MM.1S (cell line): Measurements from ENCODE around the gene CCDC13.

ENCODE experiments used
- DNase-seq: peaks from one replicate; pipeline ENCODE4 v3.0.0-alpha.2; 2015
- H2AFZ ChIP-seq: fragments of 300-600 bp; sonication (generic); 2 replicates; pipeline ENCODE4 v1.6.0; 2016; ENCODE audit warnings: antibody characterized with exemption, low read length
- H3F3A ChIP-seq: fragments of 300-600 bp; sonication (generic); 2 replicates; pipeline ENCODE4 v1.6.1; 2016; ENCODE audit warnings: mild to moderate bottlenecking, antibody characterized with exemption, low read length, moderate library complexity, mixed read lengths; ENCODE audit not compliant: insufficient read depth
- H3K27ac ChIP-seq: fragments of 300-600 bp; sonication (generic); 2 replicates; pipeline ENCODE4 v1.5.1; 2016; ENCODE audit warnings: mild to moderate bottlenecking, low read length
- H3K27me3 ChIP-seq: fragments of 300-600 bp; sonication (generic); replicated peaks from 2 replicates; pipeline ENCODE4 v1.6.0; 2016; ENCODE audit warnings: low read length; ENCODE audit not compliant: insufficient read depth
- H3K36me3 ChIP-seq: fragments of 300-600 bp; sonication (generic); replicated peaks from 2 replicates; pipeline ENCODE4 v1.6.1; 2016; ENCODE audit warnings: mild to moderate bottlenecking, low read length, mixed read lengths; ENCODE audit not compliant: insufficient read depth
- H3K4me1 ChIP-seq: fragments of 300-600 bp; sonication (generic); 2 replicates; pipeline ENCODE4 v1.6.1; 2016; ENCODE audit warnings: low read length, mixed read lengths
- H3K4me2 ChIP-seq: fragments of 300-600 bp; sonication (generic); 2 replicates; pipeline ENCODE4 v1.6.0; 2016; ENCODE audit warnings: low read depth, low read length
- H3K4me3 ChIP-seq: fragments of 300-600 bp; sonication (generic); 2 replicates; pipeline ENCODE4 v1.5.1; 2016; ENCODE audit warnings: low read length, mixed read lengths
- H3K79me2 ChIP-seq: fragments of 300-600 bp; sonication (generic); 2 replicates; pipeline ENCODE4 v1.6.1; 2016; ENCODE audit warnings: mixed run types, low read length, mixed read lengths
- H3K9ac ChIP-seq: fragments of 300-600 bp; sonication (generic); 2 replicates; pipeline ENCODE4 v1.6.1; 2016; ENCODE audit warnings: low read length, mixed read lengths
- H3K9me2 ChIP-seq: fragments of 300-600 bp; sonication (generic); replicated peaks from 2 replicates; pipeline ENCODE4 v1.6.1; 2016; ENCODE audit warnings: mild to moderate bottlenecking, low read length, mixed read lengths; ENCODE audit not compliant: insufficient read depth
- H3K9me3 ChIP-seq: fragments of 300-600 bp; sonication (generic); replicated peaks from 2 replicates; pipeline ENCODE4 v1.6.1; 2016; ENCODE audit warnings: mild to moderate bottlenecking, low read length, mixed read lengths; ENCODE audit not compliant: insufficient read depth
- H4K20me1 ChIP-seq: fragments of 300-600 bp; sonication (generic); 2 replicates; pipeline ENCODE4 v1.6.1; 2016; ENCODE audit warnings: mild to moderate bottlenecking, low read length, moderate library complexity, mixed read lengths; ENCODE audit not compliant: insufficient read depth
- CTCF ChIP-seq: fragments of 300-600 bp; sonication (generic); IDR thresholded peaks from 2 replicates; pipeline ENCODE4 v1.5.1; 2016; ENCODE audit warnings: antibody characterized with exemption, low read length, mixed read lengths
- EZH2 ChIP-seq: fragments of 300-600 bp; sonication (generic); optimal IDR thresholded peaks from 2 replicates; pipeline ENCODE3; 2017; ENCODE audit warnings: low read depth, mild to moderate bottlenecking, antibody characterized with exemption, low read length, mixed read lengths
- EZH2phosphoT487 ChIP-seq: fragments of 300-600 bp; sonication (generic); IDR thresholded peaks from 2 replicates; pipeline ENCODE4 v1.6.1; 2018; ENCODE audit warnings: antibody characterized with exemption, low read length

CCDC13 gene

GRCh38 chr3:42735019-42735418 lies 38.0 kb downstream of the CCDC13 start:
- Histone ChIP-seq H3K9me2 (no peaks in the 10 kb centered on the region), H3K27ac (no peak overlapping the region), H3F3A (no peaks in the 10 kb centered on the region), H3K36me3 (no peaks in the 10 kb centered on the region), H3K4me3 (no peak overlapping the region), H3K4me2 (no peak overlapping the region), H4K20me1 (no peaks in the 10 kb centered on the region), H3K9me3 (no peaks in the 10 kb centered on the region), H3K79me2 (no peaks in the 10 kb centered on the region), H2AFZ (no peak overlapping the region), H3K9ac (no peak overlapping the region), H3K4me1 (0 out of 2 replicates have a peak, but pooled peaks cover 3% of the 10 kb centered on the region), H3K27me3 (no peaks in the 10 kb centered on the region)
- TF ChIP-seq EZH2: no peak
- no peak for TF ChIP-seq EZH2phosphoT487
- no peak for TF ChIP-seq CTCF
- no peak for DNase-seq

GRCh38 chr3:42734263-42734860 lies 38.7 kb downstream of the CCDC13 start:
- no peak overlapping the region for H3K9ac ChIP-seq
- no peak overlapping the region for H3K4me2 ChIP-seq
- no peak overlapping the region for H2AFZ ChIP-seq
- no peaks in the 10 kb centered on the region for H4K20me1 ChIP-seq
- no peaks in the 10 kb centered on the region for H3K36me3 ChIP-seq
- no peak for DNase-seq
- H3F3A ChIP-seq: no peaks in the 10 kb centered on the region
- TF ChIP-seq EZH2phosphoT487 (no peak), EZH2 (no peak), CTCF (no peak)
- H3K9me2 ChIP-seq: no peaks in the 10 kb centered on the region
- 0 out of 2 replicates have a peak, but pooled peaks cover 3% of the 10 kb centered on the region for H3K4me1 ChIP-seq
- no peaks in the 10 kb centered on the region for H3K79me2 ChIP-seq
- no peaks in the 10 kb centered on the region for H3K27me3 ChIP-seq
- no peak overlapping the region for H3K4me3 ChIP-seq
- H3K9me3 ChIP-seq: no peaks in the 10 kb centered on the region
- no peak overlapping the region for H3K27ac ChIP-seq

- H3K4me1 ChIP-seq: 0 out of 2 replicates have a peak, but pooled peaks cover 3% of the 10 kb centered on the region
- no peaks in the 10 kb centered on the region for H3K36me3 ChIP-seq
- peak; percentile 17 for DNase-seq
Observed at GRCh38 chr3:42733501-42734262, 39.4 kb downstream of the CCDC13 start.

More at GRCh38 chr3:42733501-42734262, 39.4 kb downstream of the CCDC13 start:
- H3K4me2 ChIP-seq: no peak overlapping the region
- no peak for TF ChIP-seq EZH2
- no peak for TF ChIP-seq EZH2phosphoT487
- TF ChIP-seq CTCF: no peak
- no peaks in the 10 kb centered on the region for H3K27me3 ChIP-seq
- H2AFZ ChIP-seq: no peak overlapping the region
- H3K9me2 ChIP-seq: no peaks in the 10 kb centered on the region
- H3K27ac ChIP-seq: no peak overlapping the region
- no peak overlapping the region for H3K4me3 ChIP-seq
- no peak overlapping the region for H3K9ac ChIP-seq
- no peaks in the 10 kb centered on the region for H3F3A ChIP-seq
- no peaks in the 10 kb centered on the region for H3K79me2 ChIP-seq
- no peaks in the 10 kb centered on the region for H3K9me3 ChIP-seq
- H4K20me1 ChIP-seq: no peaks in the 10 kb centered on the region
